Articular chondrocyte of knee joint (primary cell): Measurements from ENCODE around the gene TRIM31. TPM values are rescaled to one million over a fixed set of nuclear protein-coding genes. Genes with fewer than 3 reads are reported as not detected.

Experiments
- small RNA-seq: library from RNA; depleted of rRNA; stranded (forward); fragments of <200 nt; gene quantifications from one replicate; pipeline ENCODE3, GENCODE V24; 2012
- total RNA-seq: library from RNA; depleted of rRNA; stranded (reverse); fragments of >200 nt; gene quantifications from 2 replicates; pipeline ENCODE4 v1.2.3, GENCODE V29; 2012

Gene TRIM31, protein sequence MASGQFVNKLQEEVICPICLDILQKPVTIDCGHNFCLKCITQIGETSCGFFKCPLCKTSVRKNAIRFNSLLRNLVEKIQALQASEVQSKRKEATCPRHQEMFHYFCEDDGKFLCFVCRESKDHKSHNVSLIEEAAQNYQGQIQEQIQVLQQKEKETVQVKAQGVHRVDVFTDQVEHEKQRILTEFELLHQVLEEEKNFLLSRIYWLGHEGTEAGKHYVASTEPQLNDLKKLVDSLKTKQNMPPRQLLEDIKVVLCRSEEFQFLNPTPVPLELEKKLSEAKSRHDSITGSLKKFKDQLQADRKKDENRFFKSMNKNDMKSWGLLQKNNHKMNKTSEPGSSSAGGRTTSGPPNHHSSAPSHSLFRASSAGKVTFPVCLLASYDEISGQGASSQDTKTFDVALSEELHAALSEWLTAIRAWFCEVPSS
- total RNA-seq, result not detected in 2 replicates

DNA sequence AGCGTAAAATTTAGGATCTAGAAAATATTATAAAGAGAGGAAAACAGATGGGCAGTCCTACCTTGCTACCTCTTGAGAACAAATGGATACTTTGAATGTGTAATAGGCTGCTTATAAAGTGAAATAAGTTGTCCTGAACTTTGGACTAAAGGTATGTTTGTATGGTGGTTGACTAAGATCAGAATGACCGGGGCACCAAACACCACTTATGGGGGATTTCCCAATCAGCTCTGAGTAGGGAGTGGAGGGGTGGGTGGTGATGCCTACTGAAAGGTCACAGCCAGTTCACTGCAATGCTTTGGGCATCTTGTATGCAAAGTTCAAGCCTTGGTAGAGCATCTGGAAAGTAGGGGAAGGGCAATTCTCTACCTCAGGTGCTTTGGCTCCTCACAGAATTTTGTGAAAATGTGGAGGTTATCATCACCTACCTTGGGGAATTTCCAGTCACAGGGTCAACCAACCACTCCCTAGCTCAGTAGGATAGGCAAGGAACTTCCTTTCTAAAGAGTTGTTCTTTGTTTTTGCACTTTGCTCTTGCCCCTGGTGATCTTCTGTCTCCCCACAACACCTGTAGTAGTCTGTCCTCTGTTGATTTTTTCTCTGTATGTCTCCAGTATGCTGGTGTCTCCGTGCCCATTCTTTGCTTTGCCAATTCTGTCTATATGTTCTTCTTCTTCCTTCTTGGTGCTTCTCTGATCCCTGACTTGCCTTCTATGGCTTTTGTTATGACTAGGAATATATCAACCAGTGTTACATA is at the start of gene TRIM31:
Gene TRIM31, minus strand, starts transcription at position 88 of the 757 bp plus-strand sequence. CDS start 285 bp downstream, outside the sequence.

DNA sequence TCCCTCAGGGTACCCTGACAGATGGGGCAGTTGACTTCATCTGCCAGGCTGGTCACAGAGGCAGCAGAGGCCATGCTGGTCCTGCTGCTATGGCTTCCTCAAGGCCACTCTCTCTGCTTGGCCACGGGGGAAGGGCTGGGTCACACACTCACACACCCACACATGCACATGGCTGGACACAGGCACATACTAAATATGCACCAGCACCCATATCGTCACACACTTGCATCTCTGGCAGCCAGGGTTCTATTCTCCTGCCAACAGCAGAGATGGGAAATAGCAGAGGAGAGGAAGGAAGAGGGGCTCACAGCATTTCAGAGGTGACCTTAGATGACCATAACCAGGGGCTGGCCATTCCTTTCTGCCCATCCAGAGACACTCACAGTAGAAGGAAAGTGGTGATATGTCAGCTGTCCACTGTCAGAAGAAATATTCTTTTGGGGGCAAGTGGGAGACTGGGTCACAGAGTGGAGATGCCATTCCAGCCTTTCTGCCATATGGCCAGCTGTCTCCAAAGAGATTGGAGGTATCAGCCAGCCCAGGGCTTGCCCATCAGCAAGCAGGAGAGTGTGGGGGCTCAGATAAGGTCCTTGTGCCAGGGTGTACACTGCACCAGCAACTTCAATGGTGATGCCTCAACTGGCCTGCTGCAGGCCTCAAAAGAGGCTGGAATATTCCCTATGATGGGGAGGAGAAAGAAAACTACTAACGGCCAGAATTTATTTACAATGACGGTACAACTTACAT is 48.1 kb upstream of the TRIM31 start, which contains the start of gene TRIM10:
Gene TRIM10, minus strand, starts transcription at position 427 of the 747 bp plus-strand sequence. Its CDS starts 353 bp downstream, at position 74.

DNA sequence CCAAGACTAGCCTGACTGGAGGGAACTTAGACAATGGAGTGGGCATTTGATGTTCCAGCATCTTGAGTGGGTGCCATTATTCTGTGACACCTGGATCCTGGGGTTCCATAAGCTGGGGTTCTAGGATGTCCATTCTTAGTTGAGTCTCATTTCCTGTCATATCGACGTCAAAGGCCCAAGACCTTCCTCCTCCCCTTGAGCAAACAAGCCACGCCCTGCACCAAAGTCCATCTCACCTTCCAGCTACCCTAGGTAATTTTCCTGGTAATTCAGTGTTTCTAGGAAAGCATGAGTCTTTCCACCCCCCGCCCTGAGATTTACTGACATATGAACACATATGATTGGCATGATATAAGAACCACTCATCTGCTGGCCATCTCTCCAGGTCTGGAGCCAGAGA is 22.9 kb upstream of the TRIM31 start, which contains the start of gene TRIM40:
Gene TRIM40, plus strand, starts transcription at position 384 of the 400 bp plus-strand sequence. CDS start 897 bp downstream, outside the sequence.

DNA sequence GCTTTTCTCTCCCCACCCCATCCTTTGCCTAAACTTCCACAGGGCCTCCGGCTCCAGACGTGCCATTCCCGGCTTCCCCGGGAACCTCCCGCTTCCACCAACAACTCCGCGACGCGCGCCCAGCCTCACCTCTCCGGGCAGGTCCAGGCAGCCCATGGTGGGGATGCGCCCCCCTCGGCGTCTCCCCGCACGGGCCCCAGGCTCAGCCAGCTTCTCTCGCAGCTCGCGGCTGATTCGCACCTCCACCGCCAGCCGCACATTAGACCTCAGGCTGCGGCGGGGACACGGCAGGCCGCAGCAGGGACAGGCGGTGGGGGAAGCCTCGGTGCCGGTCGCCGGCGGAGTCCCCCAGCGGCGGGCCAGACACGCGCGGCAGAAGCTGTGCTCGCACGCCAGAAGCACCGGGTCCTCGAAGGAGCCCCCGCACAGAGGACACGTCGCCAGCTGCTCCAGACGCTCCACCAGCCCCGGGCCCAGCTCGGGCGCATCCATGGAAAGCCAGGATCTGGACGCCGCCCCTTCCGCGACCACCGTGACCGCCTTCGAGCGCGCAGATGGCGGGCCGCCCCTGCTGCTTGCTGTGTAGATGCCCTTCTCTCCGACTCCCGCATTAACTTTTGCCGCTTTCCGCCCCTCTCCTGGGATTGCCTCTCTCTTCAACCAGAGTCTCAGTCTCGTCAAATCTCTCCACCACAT is 37.6 kb downstream of the TRIM31 start, which contains the start of gene RNF39:
Gene RNF39, minus strand, starts transcription at position 676 of the 696 bp plus-strand sequence. Its CDS starts 184 bp downstream, at position 492.

DNA sequence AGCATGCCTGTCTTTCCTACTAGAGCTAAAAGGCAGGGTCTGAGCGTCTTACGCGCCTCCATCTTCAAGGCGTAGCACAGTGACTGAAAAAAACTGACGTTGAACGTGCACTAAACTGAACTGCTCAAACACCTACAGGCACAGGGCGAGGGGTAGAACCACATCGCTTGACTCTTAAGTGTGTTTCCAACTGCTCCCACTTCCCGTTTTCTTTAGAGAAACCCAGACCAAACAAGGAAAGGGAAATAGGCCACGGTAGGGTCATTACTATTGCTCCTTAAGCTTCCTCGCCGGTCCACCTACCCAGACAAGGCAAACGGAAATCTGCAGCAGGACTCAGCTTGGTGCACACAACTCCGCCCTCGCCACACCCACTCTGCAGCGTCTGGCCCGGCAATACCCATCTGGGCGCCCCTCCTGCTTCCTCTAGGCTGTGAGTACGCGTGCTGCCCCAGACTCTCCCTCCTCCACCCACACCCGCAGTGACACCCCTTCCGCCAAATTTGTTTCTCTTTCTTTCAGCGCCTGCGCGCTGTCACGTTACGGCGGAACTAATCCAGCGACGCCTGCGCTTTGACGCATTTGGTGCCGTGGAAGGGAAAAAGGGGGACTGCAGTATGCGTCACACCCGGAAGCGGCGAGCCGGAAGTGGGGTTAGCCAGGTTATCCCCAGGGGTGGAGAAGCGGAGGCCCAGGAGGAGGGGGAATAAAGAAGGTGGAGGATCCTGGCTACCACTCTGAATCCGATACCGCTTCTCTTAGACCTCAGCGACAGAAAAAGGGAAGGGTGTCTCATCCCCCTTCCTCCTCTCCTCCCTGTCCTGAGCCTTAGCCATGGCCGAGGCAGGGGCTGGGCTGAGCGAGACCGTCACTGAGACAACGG is 46.1 kb downstream of the TRIM31 start, which contains the start of gene PPP1R11:
Gene PPP1R11, plus strand, starts transcription at position 622 of the 883 bp plus-strand sequence. Its CDS starts 213 bp downstream, at position 835.

DNA sequence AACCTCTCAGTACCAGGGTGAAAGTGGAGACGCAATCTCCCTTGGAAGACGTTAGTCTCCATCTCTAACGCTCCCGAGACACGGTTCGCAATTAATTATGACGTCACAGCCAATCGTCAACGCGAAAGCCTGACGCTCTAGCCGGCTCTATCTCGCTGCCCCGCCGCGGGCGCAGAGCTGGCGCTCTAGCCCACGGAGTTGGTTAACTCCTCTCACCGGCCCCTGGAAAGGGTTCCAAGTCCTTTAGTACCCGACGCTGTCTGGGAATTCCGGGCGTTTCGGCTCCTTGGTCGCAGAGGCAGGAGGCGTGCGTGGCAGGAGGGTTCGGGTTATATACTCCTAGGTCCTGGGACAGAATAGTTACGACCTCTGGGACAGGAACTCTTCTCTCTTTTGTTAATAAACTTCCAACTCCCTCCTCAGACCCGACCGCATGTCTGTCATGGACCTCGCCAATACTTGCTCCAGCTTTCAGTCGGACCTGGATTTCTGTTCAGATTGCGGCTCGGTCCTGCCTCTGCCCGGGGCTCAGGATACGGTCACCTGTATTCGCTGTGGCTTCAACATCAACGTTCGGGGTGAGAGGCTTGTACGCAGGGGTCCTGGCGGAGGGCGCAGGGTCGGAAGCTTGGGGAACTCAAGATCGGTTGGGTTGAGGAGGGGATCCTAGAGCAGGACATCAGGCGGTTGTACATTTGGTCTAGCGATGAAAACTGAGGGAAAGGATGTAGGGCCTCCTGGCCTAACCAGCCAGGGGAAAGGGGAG is 51.6 kb downstream of the TRIM31 start, which contains the start of gene POLR1H:
Gene POLR1H, plus strand, starts transcription at position 174 of the 766 bp plus-strand sequence. Its CDS starts 260 bp downstream, at position 434.

Small RNA genes lying within 50 kb of the gene (small RNA-seq; reads per million reads assigned to genes)
- gene RF00554 (not detected), gene RF02219 (not detected), gene RF02220 (not detected)

Other genes starting within 250 kb of the TRIM31 start
- gene HLA-A, start 170.6 kb downstream of the TRIM31 start, total RNA-seq, result 132 and 322 TPM in 2 replicates
- gene POLR1H, start 51.8 kb downstream of the TRIM31 start, total RNA-seq, result 23.1 and 24.6 TPM in 2 replicates
- 37.9 and 41.6 TPM in 2 replicates for gene PPP1R11, start 45.9 kb downstream of the TRIM31 start, total RNA-seq
- gene RNF39, start 37.3 kb downstream of the TRIM31 start, total RNA-seq, result not detected in 2 replicates
- not detected in 2 replicates for gene TRIM40, start 23.1 kb upstream of the TRIM31 start, total RNA-seq
- not detected in 2 replicates for gene TRIM10, start 48.1 kb upstream of the TRIM31 start, total RNA-seq
- gene TRIM15, start 50.5 kb upstream of the TRIM31 start, total RNA-seq, result not detected in 2 replicates
- gene TRIM26, start 100.3 kb upstream of the TRIM31 start, total RNA-seq, result 33.8 and 35.0 TPM in 2 replicates
- gene TRIM39, start 213.8 kb upstream of the TRIM31 start, total RNA-seq, result 11.6 and 12.8 TPM in 2 replicates
- 15.5 and 16.5 TPM in 2 replicates for gene RPP21, start 232.1 kb upstream of the TRIM31 start, total RNA-seq